ENCODE measurements around the gene MAP3K20. TPM values are rescaled to one million over a fixed set of nuclear protein-coding genes. Genes with fewer than 3 reads are reported as not detected.
"Not testable (repeated sequence)": the region's sequence is repeated elsewhere in the genome, so short reads cannot be mapped to it uniquely, and the experiment has no call there.

The MAP3K20 gene
- total RNA-seq, 3 donors from 2014 or later: 8.8 to 238 (median 30.5) TPM

GRCh38 chr2:173124441-173124840 is 48.8 kb downstream of the MAP3K20 start:
- Histone ChIP-seq H3K36me3 (ENCODE audit: low read depth) (no peaks in the 10 kb centered on the region), H3K4me1 (ENCODE audit: low read depth) (no peaks in the 10 kb centered on the region), H3K4me3 (no peak overlapping the region), H3K9me3 (no peaks in the 10 kb centered on the region)
- TF ChIP-seq CTCF (IDR thresholded peaks at IDR 0.05): no peak
- DNase-seq (peak in 1 of 3 donors; percentile 17), ATAC-seq (no peak)
- intact Hi-C loops (cut with DNase I, micrococcal nuclease): no loop called here

GRCh38 chr2:173126819-173127218 is 51.2 kb downstream of the MAP3K20 start:
- ATAC-seq: no peak
- Histone ChIP-seq H3K4me3 (no peak overlapping the region), H3K9me3 (no peaks in the 10 kb centered on the region), H3K4me1 (ENCODE audit: low read depth) (no peaks in the 10 kb centered on the region), H3K36me3 (ENCODE audit: low read depth) (no peaks in the 10 kb centered on the region)
- TF ChIP-seq CTCF (IDR thresholded peaks at IDR 0.05): no peak
- no peak for DNase-seq
- intact Hi-C loops (cut with DNase I, micrococcal nuclease): no loop called here

- intact Hi-C loops (cut with DNase I, micrococcal nuclease); H3K36me3 ChIP-seq (ENCODE audit: low read depth); H3K4me1 ChIP-seq (ENCODE audit: low read depth); ATAC-seq; H3K4me3 ChIP-seq; H3K9me3 ChIP-seq; DNase-seq: not testable (repeated sequence)
Measured at GRCh38 chr2:173128132-173128531, 52.5 kb downstream of the MAP3K20 start.

- H3K9me3 ChIP-seq: no peaks in the 10 kb centered on the region
- no peak overlapping the region for H3K4me3 ChIP-seq
- no peak for DNase-seq
- no peak for ATAC-seq
- TF ChIP-seq CTCF (IDR thresholded peaks at IDR 0.05): no peak
- intact Hi-C loops (cut with DNase I, micrococcal nuclease): no loop called here
- H3K4me1 ChIP-seq (ENCODE audit: low read depth): no peaks in the 10 kb centered on the region
- no peaks in the 10 kb centered on the region for H3K36me3 ChIP-seq (ENCODE audit: low read depth)
Measured at GRCh38 chr2:173130496-173131465, 55.1 kb downstream of the MAP3K20 start.

GRCh38 chr2:173132531-173132930 is 56.9 kb downstream of the MAP3K20 start:
- H3K36me3 ChIP-seq (ENCODE audit: low read depth): no peaks in the 10 kb centered on the region
- DNase-seq: no peak
- H3K4me3 ChIP-seq: no peak overlapping the region
- H3K9me3 ChIP-seq: no peaks in the 10 kb centered on the region
- H3K4me1 ChIP-seq (ENCODE audit: low read depth): no peaks in the 10 kb centered on the region
- ATAC-seq: no peak
- intact Hi-C loops (cut with DNase I, micrococcal nuclease): no loop called here
- TF ChIP-seq CTCF (IDR thresholded peaks at IDR 0.05): no peak

GRCh38 chr2:173134703-173135102 is 59.1 kb downstream of the MAP3K20 start:
- ATAC-seq (no peak), DNase-seq (no peak)
- no peaks in the 10 kb centered on the region for H3K4me1 ChIP-seq (ENCODE audit: low read depth)
- no peaks in the 10 kb centered on the region for H3K9me3 ChIP-seq
- no peaks in the 10 kb centered on the region for H3K36me3 ChIP-seq (ENCODE audit: low read depth)
- no peak overlapping the region for H3K4me3 ChIP-seq
- no peak for TF ChIP-seq CTCF (IDR thresholded peaks at IDR 0.05)
- intact Hi-C loops (cut with DNase I, micrococcal nuclease): no loop called here
